Measurements from ENCODE around the gene SMC6.

GRCh38 chr2:17781482-17781881, 27.9 kb upstream of the SMC6 start:
- TF ChIP-seq CTCF (IDR thresholded peaks at IDR 0.05), result no peak
- TF ChIP-seq POLR2A (IDR thresholded peaks at IDR 0.05), result no peak
- no peak for TF ChIP-seq POLR2AphosphoS5 (IDR thresholded peaks at IDR 0.05)

All from transverse colon (tissue), 4 donors.